Activated CD4-positive, alpha-beta T cell treated with anti-CD3 and anti-CD28 coated beads, Interleukin-2, amount 10 ng/mL, durations not matched to agents 24 days and 14 days (primary cell): Measurements from ENCODE around the gene PRAMEF1. TPM values are rescaled to one million over a fixed set of nuclear protein-coding genes. Genes with fewer than 3 reads are reported as not detected.
"Not testable (repeated sequence)": the region's sequence is repeated elsewhere in the genome, so short reads cannot be mapped to it uniquely, and the experiment has no call there.

Experiments
- DNase-seq: peaks from one replicate; pipeline ENCODE4 v3.0.0; 2022
- H3K27ac Mint-ChIP-seq: one replicate; pipeline ENCODE4 v1.8.0; 2022; ENCODE audit warnings: mild to moderate bottlenecking, mixed read lengths
- H3K27me3 Mint-ChIP-seq: one replicate; pipeline ENCODE4 v1.8.0; 2022; ENCODE audit warnings: mixed read lengths
- H3K36me3 Mint-ChIP-seq: one replicate; pipeline ENCODE4 v1.8.0; 2022; ENCODE audit warnings: low read depth, mild to moderate bottlenecking, mixed read lengths
- H3K4me1 Mint-ChIP-seq: one replicate; pipeline ENCODE4 v1.8.0; 2021; ENCODE audit warnings: mixed read lengths
- H3K4me3 Mint-ChIP-seq: one replicate; pipeline ENCODE4 v1.8.0; 2022; ENCODE audit warnings: mild to moderate bottlenecking, moderate library complexity, mixed read lengths
- H3K9me3 Mint-ChIP-seq: one replicate; pipeline ENCODE4 v1.8.0; 2021; ENCODE audit warnings: mixed read lengths
- intact Hi-C: fragments of 100-400 bp; cut with micrococcal nuclease; formaldehyde crosslinking; loops from one replicate; pipeline ENCODE4 v1.15.1; 2023
- total RNA-seq: library from RNA; stranded (reverse); gene quantifications from 2 replicates; pipeline ENCODE4 v1.2.3, GENCODE V29; 2022

PRAMEF1 gene
- total RNA-seq, 1 donor from 2014 or later = not detected

- intact Hi-C loops, H3K27ac Mint-ChIP-seq, DNase-seq, H3K36me3 Mint-ChIP-seq, H3K27me3 Mint-ChIP-seq, H3K4me1 Mint-ChIP-seq, H3K9me3 Mint-ChIP-seq, H3K4me3 Mint-ChIP-seq: not testable (repeated sequence)
These were observed 6.5 kb upstream of the PRAMEF1 start for GRCh38 chr1:12784729-12785128.

GRCh38 chr1:12798911-12799310 is 7.7 kb downstream of the PRAMEF1 start:
- Mint-ChIP-seq H3K9me3 (peaks cover 4% of the 10 kb centered on the region), H3K27ac (no peak overlapping the region), H3K36me3 (no peaks in the 10 kb centered on the region)

GRCh38 chr1:12799730-12800129 is 8.5 kb downstream of the PRAMEF1 start:
- intact Hi-C loops = no loop called here
- Mint-ChIP-seq H3K27me3 (peaks cover 4% of the 10 kb centered on the region), H3K4me1 (no peaks in the 10 kb centered on the region), H3K4me3 (no peak overlapping the region), H3K27ac (no peak overlapping the region), H3K9me3 (peaks cover 5% of the 10 kb centered on the region), H3K36me3 (no peaks in the 10 kb centered on the region)
- DNase-seq = no peak

More at GRCh38 chr1:12798911-12799310, 7.7 kb downstream of the PRAMEF1 start:
- Mint-ChIP-seq H3K4me3 (no peak overlapping the region), H3K27me3 (peaks cover 3% of the 10 kb centered on the region), H3K4me1 (no peaks in the 10 kb centered on the region)
- no peak for DNase-seq
- intact Hi-C loops = no loop called here

- DNase-seq = no peak
- Mint-ChIP-seq H3K9me3 (peaks cover 5% of the 10 kb centered on the region), H3K4me3 (no peak overlapping the region), H3K27me3 (peaks cover 5% of the 10 kb centered on the region), H3K4me1 (no peaks in the 10 kb centered on the region), H3K36me3 (no peaks in the 10 kb centered on the region), H3K27ac (no peak overlapping the region)
- intact Hi-C loops = no loop called here
These were observed 18.7 kb downstream of the PRAMEF1 start for GRCh38 chr1:12809933-12810332.

- Mint-ChIP-seq H3K36me3 (no peaks in the 10 kb centered on the region), H3K27ac (no peak overlapping the region), H3K9me3 (no peaks in the 10 kb centered on the region), H3K4me3 (no peak overlapping the region), H3K4me1 (no peaks in the 10 kb centered on the region), H3K27me3 (peaks cover 1% of the 10 kb centered on the region)
- intact Hi-C loops = no loop called here
- no peak for DNase-seq
These were observed 19.7 kb downstream of the PRAMEF1 start for GRCh38 chr1:12810691-12811408.

GRCh38 chr1:12811409-12811784 is 20.2 kb downstream of the PRAMEF1 start:
- Mint-ChIP-seq H3K27me3 (peaks cover 1% of the 10 kb centered on the region), H3K4me3 (no peak overlapping the region), H3K27ac (no peak overlapping the region), H3K9me3 (no peaks in the 10 kb centered on the region), H3K36me3 (no peaks in the 10 kb centered on the region), H3K4me1 (no peaks in the 10 kb centered on the region)
- intact Hi-C loops = no loop called here
- DNase-seq = no peak

- H3K27ac Mint-ChIP-seq, H3K9me3 Mint-ChIP-seq, H3K36me3 Mint-ChIP-seq, DNase-seq, intact Hi-C loops, H3K4me3 Mint-ChIP-seq, H3K4me1 Mint-ChIP-seq: not testable (repeated sequence)
- peaks cover 10% of the 10 kb centered on the region for H3K27me3 Mint-ChIP-seq
These were observed 27.9 kb downstream of the PRAMEF1 start for GRCh38 chr1:12819061-12819460.

GRCh38 chr1:12831310-12831709 is 40.1 kb downstream of the PRAMEF1 start, which contains the start of gene PRAMEF11:
PRAMEF11 (minus strand) TSS chr1:12831410; CDS start chr1:12828789, 2,621 bp downstream.
- H3K9me3 Mint-ChIP-seq, H3K4me1 Mint-ChIP-seq, H3K4me3 Mint-ChIP-seq: not testable (repeated sequence)

GRCh38 chr1:12833251-12833650 is 42.1 kb downstream of the PRAMEF1 start:
- intact Hi-C loops, DNase-seq, H3K9me3 Mint-ChIP-seq, H3K27ac Mint-ChIP-seq, H3K27me3 Mint-ChIP-seq, H3K36me3 Mint-ChIP-seq, H3K4me3 Mint-ChIP-seq, H3K4me1 Mint-ChIP-seq: not testable (repeated sequence)

More at GRCh38 chr1:12831310-12831709, 40.1 kb downstream of the PRAMEF1 start, which contains the start of gene PRAMEF11:
- H3K36me3 Mint-ChIP-seq, intact Hi-C loops, H3K27ac Mint-ChIP-seq, DNase-seq, H3K27me3 Mint-ChIP-seq: not testable (repeated sequence)

Other genes starting within 250 kb of the PRAMEF1 start
- gene DHRS3, start 173.2 kb upstream of the PRAMEF1 start, total RNA-seq = 66.4 and 69.2 TPM in 2 replicates
- gene AADACL4, start 147.3 kb upstream of the PRAMEF1 start, total RNA-seq = not detected in 2 replicates
- gene AADACL3, start 75.3 kb upstream of the PRAMEF1 start, total RNA-seq = not detected in 2 replicates
- gene CFAP107, start 45.2 kb upstream of the PRAMEF1 start, total RNA-seq = not detected in 2 replicates
- not detected in 2 replicates for gene PRAMEF12, start 17.7 kb upstream of the PRAMEF1 start, total RNA-seq
- not detected in 2 replicates for gene PRAMEF11, start 40.0 kb downstream of the PRAMEF1 start, total RNA-seq
- gene HNRNPCL1, start 57.3 kb downstream of the PRAMEF1 start, total RNA-seq = not detected in 2 replicates
- not detected in 2 replicates for gene PRAMEF2, start 65.7 kb downstream of the PRAMEF1 start, total RNA-seq
- not detected in 2 replicates for gene PRAMEF4, start 94.8 kb downstream of the PRAMEF1 start, total RNA-seq
- not detected in 2 replicates for gene PRAMEF10, start 106.9 kb downstream of the PRAMEF1 start, total RNA-seq
- gene PRAMEF7, start 125.2 kb downstream of the PRAMEF1 start, total RNA-seq = not detected in 2 replicates
- gene PRAMEF6, start 156.2 kb downstream of the PRAMEF1 start, total RNA-seq = not detected in 2 replicates